HG02571 (cell line): ENCODE results near the gene IL5.
"Not testable (repeated sequence)": the region's sequence is repeated elsewhere in the genome, so short reads cannot be mapped to it uniquely, and the experiment has no call there.

Source experiments
- ATAC-seq: cut with Tn5 transposase; IDR thresholded peaks from one replicate; pipeline ENCODE4 v1.9.1; 2021; ENCODE audit warnings: mild to moderate bottlenecking, moderate library complexity; ENCODE audit not compliant: unreplicated experiment

Gene IL5

DNA sequence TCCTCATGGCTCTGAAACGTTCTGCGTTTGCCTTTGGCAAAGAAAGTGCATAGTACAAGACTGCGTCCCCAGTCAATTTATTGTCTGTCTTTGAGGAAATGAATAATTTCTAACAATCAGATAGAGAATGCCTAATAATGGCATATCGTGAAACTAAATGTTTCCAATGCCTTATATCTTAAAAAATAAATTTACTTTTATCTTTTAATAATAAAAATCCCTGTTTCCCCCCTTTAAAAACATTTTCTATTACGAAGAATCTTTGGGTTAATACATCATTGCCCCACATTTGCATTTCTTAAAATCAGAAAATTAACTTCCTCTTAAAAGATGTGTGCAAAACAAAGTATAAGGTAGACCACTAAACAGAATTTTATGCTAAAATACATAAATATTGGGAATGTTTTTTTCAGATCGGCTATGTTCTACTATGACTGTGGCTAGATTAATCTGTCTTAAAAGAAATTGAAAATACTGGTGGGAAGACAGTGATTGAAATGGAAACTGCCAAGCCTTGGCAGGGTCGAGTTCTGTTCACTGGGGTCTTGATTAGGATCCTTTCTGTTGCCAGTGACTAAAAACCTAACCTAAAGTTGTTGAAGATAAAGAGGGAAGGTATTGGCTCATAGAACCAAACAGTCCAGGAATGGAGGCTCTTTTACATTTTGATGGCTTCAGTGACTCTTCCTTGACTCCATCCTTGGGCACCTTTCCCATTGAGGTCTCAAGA is at the start of gene IL5:
Gene IL5 (minus strand): TSS at position 51 of the 730 bp plus-strand sequence. CDS start 44 bp downstream, at position 7.
- ATAC-seq: no peak

GRCh38 chr5:132592521-132592920 is 49.2 kb upstream of the IL5 start:
- no peak for ATAC-seq

GRCh38 chr5:132591145-132591544 is 47.8 kb upstream of the IL5 start:
- ATAC-seq: no peak

GRCh38 chr5:132589467-132589866 is 46.1 kb upstream of the IL5 start:
- no peak for ATAC-seq

DNA sequence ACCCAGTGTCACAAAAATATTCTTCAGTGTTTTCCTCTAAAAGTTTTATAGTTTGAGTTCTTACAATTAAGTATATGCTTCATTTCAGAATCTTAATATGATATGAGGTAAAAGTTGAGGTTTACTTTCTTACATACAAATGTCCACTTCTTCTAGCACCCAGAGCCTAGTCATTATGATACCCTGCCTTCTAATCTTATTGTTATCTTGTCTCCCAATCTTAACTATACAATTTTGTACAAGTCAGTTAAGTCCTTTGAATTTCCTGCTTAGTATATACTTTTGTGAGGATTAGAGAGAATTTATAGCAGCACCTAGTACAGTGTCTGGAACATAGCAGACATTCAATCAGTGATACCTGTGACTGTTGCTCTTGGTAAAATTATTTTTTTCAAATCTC is 42.7 kb upstream of the IL5 start:
- ATAC-seq: no peak

DNA sequence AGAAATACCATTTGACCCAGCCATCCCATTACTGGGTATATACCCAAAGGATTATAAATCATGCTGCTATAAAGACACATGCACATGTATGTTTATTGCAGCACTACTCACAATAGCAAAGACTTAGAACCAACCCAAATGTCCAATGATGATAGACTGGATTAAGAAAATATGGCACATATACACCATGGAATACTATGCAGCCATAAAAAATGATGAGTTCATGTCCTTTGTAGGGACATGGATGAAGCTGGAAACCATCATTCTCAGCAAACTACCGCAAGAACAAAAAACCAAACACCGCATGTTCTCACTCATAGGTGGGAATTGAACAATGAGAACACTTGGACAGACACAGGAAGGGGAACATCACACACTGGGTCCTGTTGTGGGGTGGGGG is 41.2 kb upstream of the IL5 start:
- ATAC-seq: not testable (repeated sequence)

DNA sequence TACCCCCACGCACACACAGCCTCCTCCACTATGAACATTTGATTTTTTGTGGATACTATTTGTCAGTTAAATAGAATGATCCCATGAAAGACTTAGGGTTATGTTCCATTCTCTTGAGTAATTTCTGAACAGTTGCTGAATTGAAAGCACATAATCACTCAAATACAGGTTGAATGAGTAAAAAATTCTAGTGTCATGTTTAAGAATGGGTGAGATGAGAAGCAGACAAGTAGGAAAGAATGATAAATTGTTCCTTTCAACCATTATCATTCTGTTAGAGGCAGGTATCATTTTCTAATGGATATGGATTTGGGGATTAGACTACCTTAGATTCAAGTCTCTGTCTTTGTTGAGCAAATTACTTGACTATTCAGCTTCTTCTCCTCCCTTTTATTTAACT is 32.8 kb upstream of the IL5 start:
- no peak for ATAC-seq

DNA sequence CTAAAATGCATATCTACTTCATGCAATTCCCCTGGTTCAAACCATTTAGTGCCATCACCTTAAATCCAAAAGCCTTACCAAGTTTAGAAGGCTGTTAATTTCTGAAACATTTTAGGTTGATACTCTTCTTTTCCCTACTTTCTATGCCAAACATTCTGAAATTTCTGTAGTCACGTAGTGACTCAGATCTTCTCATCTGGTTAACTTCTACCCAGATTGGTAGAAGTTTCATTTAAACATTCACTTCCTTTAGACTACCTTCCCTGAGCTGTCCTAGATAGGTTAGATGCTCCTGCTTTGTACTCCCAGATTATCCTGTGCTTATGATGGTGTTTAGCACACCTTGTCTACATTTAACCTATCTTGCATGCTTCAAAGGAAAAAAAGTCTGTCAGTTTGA is 23.3 kb upstream of the IL5 start:
- no peak for ATAC-seq

- ATAC-seq: not testable (repeated sequence)
Measured at GRCh38 chr5:132564555-132564954, 21.2 kb upstream of the IL5 start.

- no peak for ATAC-seq
Measured at GRCh38 chr5:132561601-132562000, 18.3 kb upstream of the IL5 start.

GRCh38 chr5:132559383-132560060 is 16.2 kb upstream of the IL5 start:
- ATAC-seq: no peak

DNA sequence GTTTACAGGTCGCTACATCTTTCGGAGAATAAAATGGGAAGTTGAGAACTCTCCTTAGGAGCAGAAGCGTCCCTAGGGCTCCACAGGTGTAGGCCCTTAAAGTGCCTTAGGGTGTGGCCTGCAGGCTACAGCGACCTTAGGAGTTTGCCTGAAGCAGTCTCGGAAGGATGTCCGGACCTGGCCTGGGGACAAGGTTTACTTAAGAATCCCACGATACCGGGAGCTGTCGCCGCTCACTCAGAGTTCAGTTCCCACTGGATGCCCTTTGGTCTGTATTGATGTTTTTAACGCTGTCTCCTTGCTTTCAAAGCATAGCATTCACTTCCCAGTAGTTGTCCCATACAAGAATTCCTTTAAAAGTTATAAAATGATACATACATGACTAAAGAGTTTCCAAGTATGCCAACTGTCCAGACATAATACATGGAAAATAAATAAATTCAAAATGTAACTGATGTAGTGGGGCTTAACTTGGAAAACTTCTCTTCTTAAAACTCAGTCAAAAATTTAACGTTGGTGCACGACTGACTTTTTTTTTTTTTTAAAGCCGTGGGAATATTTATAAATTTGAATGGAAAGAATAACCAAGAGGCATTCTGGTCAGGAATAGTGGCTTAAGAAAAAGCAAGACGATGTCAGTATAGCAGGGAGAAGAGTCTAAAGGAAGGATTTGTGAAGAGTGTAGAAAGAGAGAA is 14.3 kb upstream of the IL5 start:
- peak; percentile 32 for ATAC-seq

- ATAC-seq: peak; percentile 96
Measured at GRCh38 chr5:132556763-132557477, 13.6 kb upstream of the IL5 start, which contains the start of gene RAD50. TSS of gene RAD50 (plus strand) at chr5:132556977. CDS start at chr5:132557325, 348 bp downstream.

GRCh38 chr5:132556153-132556762 is 12.9 kb upstream of the IL5 start:
- ATAC-seq: no peak

DNA sequence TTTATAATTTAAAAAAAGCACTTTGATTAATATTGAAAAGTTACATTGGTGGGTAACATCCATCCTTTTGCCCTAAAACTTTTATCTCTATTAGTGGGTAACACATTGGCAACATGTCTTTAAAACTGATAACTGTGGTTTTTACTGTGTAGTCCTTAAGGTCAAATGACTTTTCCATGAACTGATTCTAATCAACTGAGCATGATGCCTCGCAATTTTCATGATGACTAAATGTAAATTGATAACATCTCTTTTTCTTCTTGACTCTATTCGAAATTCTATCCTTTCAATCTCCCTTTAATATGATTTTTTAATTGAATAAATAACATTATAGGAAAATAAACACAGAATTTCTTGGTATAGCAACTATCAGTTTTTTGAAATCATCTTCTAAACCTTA is 6.3 kb upstream of the IL5 start:
- no peak for ATAC-seq

DNA sequence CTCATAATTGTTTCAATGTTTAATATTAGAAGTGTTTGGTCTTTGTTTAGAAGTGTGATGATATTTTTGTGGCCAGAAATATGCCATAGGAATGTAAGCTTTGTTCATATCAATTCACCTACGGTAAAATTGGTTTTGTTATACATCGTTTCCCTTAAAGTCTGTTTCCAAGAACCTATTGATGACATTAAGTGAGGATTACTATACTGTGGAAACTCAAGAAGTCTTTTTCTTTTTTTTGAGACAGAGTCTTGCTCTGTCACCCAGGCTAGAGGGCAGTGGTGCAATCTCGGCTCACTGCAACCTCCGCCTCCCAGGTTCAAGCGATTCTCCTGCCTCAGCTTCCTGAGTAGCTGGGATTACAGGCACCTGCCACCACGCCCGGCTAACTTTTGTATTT is 5.5 kb upstream of the IL5 start:
- ATAC-seq: not testable (repeated sequence)

- no peak for ATAC-seq
Measured at GRCh38 chr5:132547269-132547668, 3.9 kb upstream of the IL5 start.

- ATAC-seq: no peak
Measured at GRCh38 chr5:132546108-132546507, 2.8 kb upstream of the IL5 start.

DNA sequence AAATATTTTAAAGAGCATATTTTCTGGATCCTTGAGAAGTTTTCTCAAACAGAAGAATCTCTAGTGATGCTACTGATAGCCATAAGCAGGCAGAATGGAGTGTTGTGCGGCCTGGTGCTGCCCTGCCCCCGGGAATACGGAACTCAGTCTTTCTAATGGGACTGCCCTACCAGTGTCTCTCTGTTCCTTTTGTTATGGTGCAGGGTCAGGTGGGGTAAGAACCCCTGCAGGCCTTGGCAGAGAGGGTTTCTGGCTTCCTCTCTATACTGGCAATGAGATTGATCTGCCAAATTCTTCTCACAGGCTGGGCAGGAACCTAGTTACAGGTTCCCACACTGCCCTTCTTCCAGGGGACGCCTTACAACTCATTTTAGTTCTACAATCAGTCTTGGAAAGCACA is 2.6 kb downstream of the IL5 start:
- ATAC-seq: no peak

- no peak for ATAC-seq
Measured at GRCh38 chr5:132540149-132540548, 3.2 kb downstream of the IL5 start.

DNA sequence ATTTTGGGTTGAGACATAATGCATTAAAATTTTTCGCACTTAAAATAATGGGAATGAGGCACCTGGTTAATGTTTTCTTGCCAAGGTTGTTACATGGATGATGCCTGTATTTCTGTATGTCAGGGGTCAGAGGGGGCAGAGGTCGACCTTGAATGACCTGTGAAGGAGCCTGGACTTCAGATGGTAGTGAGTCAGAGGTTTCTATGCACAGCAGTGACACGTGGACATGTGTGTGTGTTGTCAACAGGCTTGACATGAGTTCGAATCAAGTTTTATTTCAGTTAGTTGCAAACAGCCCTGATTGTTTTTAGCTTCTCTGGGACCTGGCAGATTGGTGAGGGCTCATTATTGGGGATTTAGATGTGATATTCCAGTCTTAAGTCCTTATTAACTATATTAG is 3.6 kb downstream of the IL5 start:
- no peak for ATAC-seq
